Embryonic facial prominence (tissue), 1 donor: ENCODE results near the gene IL32.
"Not testable (repeated sequence)": the region's sequence is repeated elsewhere in the genome, so short reads cannot be mapped to it uniquely, and the experiment has no call there.

Source experiments
- DNase-seq: peaks from one replicate; pipeline ENCODE4 v3.0.0-alpha.2; 2016; ENCODE audit errors: extremely low spot score

The IL32 gene

DNA sequence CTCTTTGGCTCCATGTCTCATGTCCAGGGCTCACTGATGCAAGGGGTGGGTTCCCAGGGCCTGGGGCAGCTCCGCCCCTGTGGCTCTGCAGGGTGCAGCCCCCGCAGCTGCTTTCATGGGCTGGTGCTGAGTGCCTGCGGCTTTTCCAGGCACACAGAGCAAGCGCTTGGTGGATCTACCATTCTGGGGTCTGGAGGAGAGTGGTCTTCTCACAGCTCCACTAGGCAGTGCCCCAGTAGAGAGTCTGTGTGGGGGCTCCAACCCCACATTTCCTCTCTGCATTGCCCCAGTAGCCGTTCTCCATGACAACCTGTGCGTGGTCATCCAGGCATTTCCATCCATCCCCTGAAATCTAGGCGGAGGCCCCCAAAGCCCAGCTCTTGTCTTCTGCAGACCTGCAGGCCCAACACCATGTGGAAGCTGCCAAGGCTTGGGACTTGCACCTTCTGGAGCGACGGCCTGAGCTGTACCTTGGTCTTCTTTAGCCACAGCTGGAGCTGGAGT, 5.2 kb downstream of the IL32 start:
- DNase-seq, result no peak

DNA sequence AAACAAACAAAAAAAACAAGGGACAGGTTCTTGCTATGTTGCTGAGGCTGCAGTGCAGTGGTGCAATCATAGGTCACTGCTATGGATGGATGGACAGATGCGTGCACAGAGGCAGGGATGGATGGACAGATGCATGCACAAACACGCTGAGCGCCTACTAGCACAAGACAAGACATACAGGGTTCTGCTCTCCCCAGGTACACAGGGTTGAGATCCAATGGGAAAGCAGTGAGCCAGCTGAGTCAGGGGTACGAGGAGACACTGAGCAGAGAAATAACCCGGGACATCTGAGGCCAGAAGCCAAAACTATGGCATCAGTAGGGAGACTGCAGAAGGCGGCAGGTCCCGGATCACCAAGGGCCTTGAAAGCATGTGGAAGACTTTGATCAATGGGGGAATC, 6.2 kb downstream of the IL32 start:
- DNase-seq, result no peak

DNA sequence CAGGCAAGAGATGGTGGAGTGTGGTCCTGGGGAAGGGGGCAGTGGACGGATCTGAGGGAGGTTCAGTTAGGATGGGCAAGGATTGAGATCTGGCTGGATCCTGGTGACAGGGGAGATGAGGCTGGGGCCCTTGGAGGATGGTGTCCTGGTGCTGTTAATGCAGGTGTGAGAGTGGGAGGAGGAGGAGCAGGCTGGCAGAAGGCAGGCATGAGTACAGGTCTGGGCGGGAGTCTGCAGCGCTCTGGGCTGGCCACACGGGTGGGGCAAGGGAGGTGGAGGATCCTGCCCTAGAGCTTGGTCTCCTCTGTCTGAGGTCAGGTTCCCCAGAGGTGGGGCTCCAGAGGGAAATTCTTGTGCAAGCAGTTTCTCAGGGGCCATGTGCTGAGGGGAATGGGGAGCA, 6.7 kb downstream of the IL32 start:
- not testable (repeated sequence) for DNase-seq

GRCh38 chr16:3072576-3073263, 7.3 kb downstream of the IL32 start:
- DNase-seq, result not testable (repeated sequence)

- DNase-seq, result no peak
Observed at GRCh38 chr16:3073448-3073847, 8.0 kb downstream of the IL32 start.

GRCh38 chr16:3074860-3075522, 9.6 kb downstream of the IL32 start:
- no peak for DNase-seq

GRCh38 chr16:3075523-3075915, 10.1 kb downstream of the IL32 start:
- DNase-seq, result no peak

GRCh38 chr16:3075946-3076345, 10.5 kb downstream of the IL32 start:
- DNase-seq, result not testable (repeated sequence)

GRCh38 chr16:3076577-3076976, 11.1 kb downstream of the IL32 start:
- no peak for DNase-seq

DNA sequence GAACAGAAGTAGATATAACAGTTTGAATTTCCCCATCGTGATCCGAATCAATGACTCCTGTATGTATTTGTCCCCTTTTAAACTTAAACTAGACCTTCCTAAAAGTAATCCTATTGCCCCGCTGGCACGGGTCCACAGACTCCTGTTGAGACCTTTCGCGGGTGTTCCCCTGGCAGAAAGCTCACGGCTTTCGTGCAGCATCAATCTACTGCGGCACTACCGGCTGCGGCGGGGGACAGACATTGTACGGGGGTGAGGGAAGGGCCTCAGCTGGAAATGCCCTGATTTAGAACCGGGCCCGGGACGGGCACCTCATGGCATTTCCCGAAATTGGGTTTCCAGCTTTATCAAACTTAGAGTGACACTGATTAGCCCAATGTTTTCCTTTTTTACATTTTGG, 14.6 kb downstream of the IL32 start:
- no peak for DNase-seq

DNA sequence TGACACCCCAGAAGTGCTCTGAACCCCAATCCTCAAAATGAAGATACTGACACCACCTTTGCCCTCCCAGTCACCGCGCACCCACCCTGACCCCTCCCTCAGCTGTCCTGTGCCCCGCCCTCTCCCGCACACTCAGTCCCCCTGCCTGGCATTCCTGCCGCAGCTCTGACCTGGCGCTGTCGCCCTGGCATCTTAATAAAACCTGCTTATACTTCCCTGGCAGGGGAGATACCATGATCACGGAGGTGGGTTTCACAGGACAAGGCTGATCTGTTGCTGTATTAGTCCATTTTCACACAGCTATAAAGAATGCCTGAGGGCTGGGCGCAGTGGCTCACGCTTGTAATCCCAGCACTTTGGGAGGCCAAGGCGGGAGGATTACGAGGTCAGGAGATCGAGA, 16.5 kb downstream of the IL32 start:
- DNase-seq, result not testable (repeated sequence)

DNA sequence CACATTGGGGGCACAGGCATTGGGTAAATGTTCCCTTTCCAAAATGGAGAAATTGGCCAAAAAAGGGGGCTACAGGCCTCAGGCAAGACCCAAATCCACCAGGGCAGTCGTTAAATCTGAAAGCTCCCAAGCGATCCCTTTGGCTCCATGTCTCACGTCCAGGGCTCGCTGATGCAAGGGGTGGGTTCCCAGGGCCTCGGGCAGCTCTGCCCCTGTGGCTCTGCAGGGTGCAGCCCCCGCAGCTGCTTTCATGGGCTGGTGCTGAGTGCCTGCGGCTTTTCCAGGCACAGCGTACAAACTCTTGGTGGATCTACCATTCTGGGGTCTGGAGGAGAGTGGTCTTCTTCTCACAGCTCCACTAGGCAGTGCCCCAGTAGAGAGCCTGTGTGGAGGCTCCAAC, 18.0 kb downstream of the IL32 start:
- not testable (repeated sequence) for DNase-seq

GRCh38 chr16:3084491-3084890, 19.1 kb downstream of the IL32 start:
- DNase-seq, result no peak

- DNase-seq, result no peak
Observed at GRCh38 chr16:3084969-3085670, 19.7 kb downstream of the IL32 start.

GRCh38 chr16:3085868-3086595, 20.6 kb downstream of the IL32 start:
- DNase-seq, result no peak

- DNase-seq, result no peak
Observed at GRCh38 chr16:3086596-3087242, 21.3 kb downstream of the IL32 start.

GRCh38 chr16:3087243-3088235, 22.1 kb downstream of the IL32 start:
- no peak for DNase-seq

GRCh38 chr16:3088450-3088849, 23.0 kb downstream of the IL32 start:
- DNase-seq, result no peak

- DNase-seq, result no peak
Observed at GRCh38 chr16:3088925-3089716, 23.7 kb downstream of the IL32 start.
